Brain microvascular endothelial cell (primary cell): ENCODE measurements around the gene TANK.
"Not testable (repeated sequence)": the region's sequence is repeated elsewhere in the genome, so short reads cannot be mapped to it uniquely, and the experiment has no call there.

Source experiments
- DNase-seq: peaks from one replicate; pipeline ENCODE4 v3.0.0-alpha.2; 2020
- H3K27ac ChIP-seq: fragments of 250-450 bp; sonication (Bioruptor Pico); 2 replicates; pipeline ENCODE4 v1.5.1; 2020; ENCODE audit warnings: mild to moderate bottlenecking, moderate library complexity
- H3K27me3 ChIP-seq: fragments of 250-450 bp; sonication (Bioruptor Pico); replicated peaks from 2 replicates; pipeline ENCODE4 v1.5.1; 2020; ENCODE audit warnings: mild to moderate bottlenecking
- H3K36me3 ChIP-seq: fragments of 250-450 bp; sonication (Bioruptor Pico); replicated peaks from 2 replicates; pipeline ENCODE4 v1.5.1; 2020; ENCODE audit warnings: mild to moderate bottlenecking
- H3K4me3 ChIP-seq: 2 replicates; pipeline ENCODE4 v1.5.1; 2011; ENCODE audit warnings: low read depth, mild to moderate bottlenecking, control low read depth, low read length, moderate library complexity
- CTCF ChIP-seq: IDR thresholded peaks from 2 replicates; pipeline ENCODE4 v1.5.1; 2011; ENCODE audit warnings: low read depth, mild to moderate bottlenecking, moderate library complexity, low read length, control low read depth, inconsistent platforms; ENCODE audit errors: missing control alignments
- in situ Hi-C: cut with HindIII; loops from 2 replicates; pipeline ENCODE4 v1.10.0; 2017; ENCODE audit warnings: low sequenced_read_pairs, low pct_ligation_motif_present

The TANK gene

GRCh38 chr2:161172901-161173540 lies 12.8 kb downstream of the TANK start:
- no peak for DNase-seq
- Histone ChIP-seq H3K4me3 (no peak overlapping the region), H3K27me3 (no peaks in the 10 kb centered on the region), H3K36me3 (no peaks in the 10 kb centered on the region), H3K27ac (no peak overlapping the region)
- no peak for TF ChIP-seq CTCF
- in situ Hi-C loops = no loop called here

GRCh38 chr2:161173541-161174194 lies 13.4 kb downstream of the TANK start:
- in situ Hi-C loops = no loop called here
- DNase-seq = no peak
- Histone ChIP-seq H3K4me3 (no peak overlapping the region), H3K27ac (no peak overlapping the region), H3K36me3 (no peaks in the 10 kb centered on the region), H3K27me3 (no peaks in the 10 kb centered on the region)
- no peak for TF ChIP-seq CTCF

GRCh38 chr2:161177969-161178368 lies 17.7 kb downstream of the TANK start:
- Histone ChIP-seq H3K27ac (no peak overlapping the region), H3K4me3 (no peak overlapping the region), H3K36me3 (peaks cover 20% of the 10 kb centered on the region), H3K27me3 (no peaks in the 10 kb centered on the region)
- DNase-seq = no peak
- in situ Hi-C loops = no loop called here
- no peak for TF ChIP-seq CTCF

GRCh38 chr2:161178756-161179155 lies 18.5 kb downstream of the TANK start:
- Histone ChIP-seq H3K27ac (no peak overlapping the region), H3K27me3 (no peaks in the 10 kb centered on the region), H3K4me3 (no peak overlapping the region), H3K36me3 (peaks cover 22% of the 10 kb centered on the region)
- in situ Hi-C loops = no loop called here
- DNase-seq = no peak
- TF ChIP-seq CTCF = no peak

GRCh38 chr2:161190050-161190449 lies 29.8 kb downstream of the TANK start:
- Histone ChIP-seq H3K27me3 (no peaks in the 10 kb centered on the region), H3K27ac (no peak overlapping the region), H3K4me3 (no peak overlapping the region), H3K36me3 (peaks cover 2% of the 10 kb centered on the region)
- TF ChIP-seq CTCF = no peak
- no peak for DNase-seq
- in situ Hi-C loops = no loop called here

GRCh38 chr2:161195602-161196001 lies 35.4 kb downstream of the TANK start:
- in situ Hi-C loops, H3K27me3 ChIP-seq, DNase-seq, H3K36me3 ChIP-seq, H3K4me3 ChIP-seq, H3K27ac ChIP-seq: not testable (repeated sequence)
